ENCODE results near the gene PSMB10. TPM values are rescaled to one million over a fixed set of nuclear protein-coding genes. Genes with fewer than 3 reads are reported as not detected.

PSMB10 gene
- total RNA-seq, 1 experiment from 2014 or later = 41.0 TPM

- H2AFZ ChIP-seq (ENCODE audit: low read depth, low read length, poor library complexity, severe bottlenecking) = no peak overlapping the region
- RAD21 ChIA-PET (ENCODE audit: low non-redundant PET in 1 of 2, low total read pairs in 2 of 2, uncharacterized antibody in 2 of 2, unreplicated experiment in 2 of 2) = interaction anchor here in 1 of 2 experiments (0.6 kb wide), 1 partner anchor 409 kb away, joined by 9 read pairs; no protein-coding TSS in a partner anchor
- H4K20me1 ChIP-seq (ENCODE audit: insufficient read depth) = no peaks in the 10 kb centered on the region
- peaks cover 0 to 8% of the 10 kb centered on the region in 2 experiments; a peak in 2 of 4 replicates for H3K36me3 ChIP-seq (ENCODE audit: control insufficient read depth in 1 of 2, insufficient read depth in 2 of 2, low read length in 2 of 2)
- BruUV-seq (replicated peaks) = no TSS peak
- DNase-seq (ENCODE audit: low read depth, low spot score) (no peak), ATAC-seq (no peak)
- peaks cover 0 to 14% of the 10 kb centered on the region in 2 experiments; a peak in 3 of 4 replicates for H3K4me1 ChIP-seq (ENCODE audit: control insufficient read depth in 1 of 2, insufficient read depth in 2 of 2, low read length in 2 of 2)
- no peak overlapping the region for H3K27ac ChIP-seq (ENCODE audit: low read depth, low read length)
- H3K4me2 ChIP-seq (ENCODE audit: low read length) = no peak overlapping the region
- H3K79me2 ChIP-seq (ENCODE audit: insufficient read depth, low read length) = peaks cover 16% of the 10 kb centered on the region
- POLR2A ChIA-PET = no interaction called here
- no peak overlapping the region for H3K4me3 ChIP-seq (replicated peaks in 1 of 2; ENCODE audit: low read depth in 1 of 2, low read length in 2 of 2)
- TF ChIP-seq ELF1 (IDR thresholded peaks at IDR 0.05; ENCODE audit: borderline replicate concordance, low read depth) = no peak
- TF ChIP-seq EZH2 (IDR thresholded peaks at IDR 0.05) = no peak
- no peak for TF ChIP-seq EGR1 (IDR thresholded peaks at IDR 0.05; ENCODE audit: low read depth)
- TF ChIP-seq POLR2A (IDR thresholded peaks at IDR 0.05; ENCODE audit: borderline replicate concordance, extremely low read depth, insufficient read depth, insufficient read length) = no peak
- no peak for TF ChIP-seq SRF (IDR thresholded peaks at IDR 0.05; ENCODE audit: low read depth)
- no peak for TF ChIP-seq ZBTB33 (IDR thresholded peaks at IDR 0.05; ENCODE audit: extremely low read depth, insufficient replicate concordance, low read length)
- no peak for TF ChIP-seq CBX3 (IDR thresholded peaks at IDR 0.05; ENCODE audit: low read depth)
- TF ChIP-seq MAX (IDR thresholded peaks at IDR 0.05) = no peak
- CTCF ChIA-PET = interaction anchor here (1.0 kb wide), 1 partner anchor 46 kb away, joined by 4 read pairs; no protein-coding TSS in a partner anchor
- no peaks in the 10 kb centered on the region for H3K9me2 ChIP-seq (ENCODE audit: insufficient read depth)
- H3K9me3 ChIP-seq (ENCODE audit: control insufficient read depth in 1 of 2, insufficient read depth in 1 of 2, low read depth in 1 of 2, low read length in 2 of 2) = no peaks in the 10 kb centered on the region
- no peak overlapping the region for H3K9ac ChIP-seq (ENCODE audit: low read length)
- intact Hi-C loops (cut with micrococcal nuclease) = loop anchor here (10.0 kb wide), 1 partner anchor 405 kb away; the partner anchor contains the start of gene RIPOR1
- no peaks in the 10 kb centered on the region for H3K27me3 ChIP-seq (ENCODE audit: insufficient read depth, low read length)
Observed at GRCh38 chr16:67930191-67930590, 6.5 kb downstream of the PSMB10 start.

All from HCT116 (cell line).